HUES64 (cell line): Measurements from ENCODE around the gene FTCDNL1.

Experiments
- H3K27ac ChIP-seq: 2 replicates; pipeline ENCODE4 v1.7.0; 2013; ENCODE audit warnings: low read depth, low read length, inconsistent platforms
- H3K27me3 ChIP-seq: 2 replicates; pipeline ENCODE4 v1.6.1; 2013; ENCODE audit warnings: mild to moderate bottlenecking, low read length; ENCODE audit not compliant: insufficient read depth
- H3K36me3 ChIP-seq: 2 replicates; pipeline ENCODE4 v1.6.1; 2013; ENCODE audit warnings: mild to moderate bottlenecking, low read length; ENCODE audit not compliant: insufficient read depth
- H3K4me1 ChIP-seq: 2 replicates; pipeline ENCODE4 v1.6.1; 2013; ENCODE audit warnings: mild to moderate bottlenecking, low read length, moderate library complexity; ENCODE audit not compliant: insufficient read depth
- H3K4me3 ChIP-seq: 2 replicates; pipeline ENCODE4 v1.5.1; 2013; ENCODE audit warnings: mild to moderate bottlenecking, low read length, moderate library complexity
- H3K9ac ChIP-seq: 2 replicates; pipeline ENCODE4 v1.6.1; 2013; ENCODE audit warnings: mild to moderate bottlenecking, low read depth, low read length
- H3K9me3 ChIP-seq: 2 replicates; pipeline ENCODE4 v1.6.1; 2013; ENCODE audit warnings: low read depth, low read length; ENCODE audit not compliant: insufficient read depth
- WGBS: fragments of 150-250, 120-280 bp; methylation state at CpG from one replicate; pipeline ENCODE4 v1.1.7; 2013; ENCODE audit warnings: missing lambda C conversion rate; 5-methylcytosine and 5-hydroxymethylcytosine counted together

FTCDNL1 gene

GRCh38 chr2:199742884-199743283 lies 108.1 kb downstream of the FTCDNL1 start:
- Histone ChIP-seq H3K4me3 (no peak overlapping the region), H3K9me3 (no peaks in the 10 kb centered on the region), H3K27ac (no peak overlapping the region), H3K9ac (no peak overlapping the region), H3K27me3 (no peaks in the 10 kb centered on the region), H3K4me1 (peaks cover 29% of the 10 kb centered on the region), H3K36me3 (no peaks in the 10 kb centered on the region)
- WGBS, result 81% methylated on average over 2 of the region's 2 CpGs

- H3K27me3 ChIP-seq, result no peaks in the 10 kb centered on the region
- WGBS, result 59% methylated on average over 5 of the region's 5 CpGs
Observed at GRCh38 chr2:199740111-199740428, 110.9 kb downstream of the FTCDNL1 start.

DNA sequence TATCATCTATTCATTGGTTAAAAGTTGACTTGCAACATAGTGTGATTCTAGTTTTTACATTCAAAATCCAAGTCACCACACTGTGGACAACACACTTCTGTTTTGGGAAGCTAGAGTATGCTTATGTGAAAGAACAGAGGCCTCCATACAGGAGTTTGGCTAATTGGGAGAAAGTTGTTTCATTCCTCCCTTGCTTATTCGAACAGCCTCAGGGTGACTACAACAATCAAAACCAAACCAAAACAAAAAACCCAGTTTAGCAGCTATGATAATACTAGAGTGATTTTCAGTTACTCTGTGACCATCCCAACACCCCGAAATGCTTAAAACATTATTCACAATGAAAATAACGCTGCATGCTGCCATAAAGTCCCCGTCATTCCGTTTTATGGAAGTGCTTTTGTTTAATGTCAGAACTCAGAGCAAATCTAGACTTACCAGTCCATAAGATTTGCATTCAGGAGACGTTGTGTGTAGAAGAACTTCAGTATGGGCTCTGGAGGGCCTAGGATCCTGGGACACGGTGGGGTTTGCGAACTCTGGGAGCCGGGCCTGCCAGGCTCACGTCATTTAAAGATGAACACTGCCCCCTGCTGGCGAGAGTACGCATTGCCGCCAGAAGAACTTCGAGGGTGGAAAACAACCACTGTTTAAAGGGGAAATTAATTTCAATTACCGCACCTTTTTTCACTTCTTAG lies 111.4 kb downstream of the FTCDNL1 start:
- Histone ChIP-seq H3K4me1 (peaks cover 27% of the 10 kb centered on the region), H3K4me3 (no peak overlapping the region), H3K36me3 (no peaks in the 10 kb centered on the region), H3K27ac (no peak overlapping the region), H3K9me3 (no peaks in the 10 kb centered on the region), H3K9ac (no peak overlapping the region), H3K27me3 (no peaks in the 10 kb centered on the region)
- 36% methylated on average over 15 of the region's 15 CpGs for WGBS

More at GRCh38 chr2:199740111-199740428, 110.9 kb downstream of the FTCDNL1 start:
- H3K9me3 ChIP-seq, result no peaks in the 10 kb centered on the region
- H3K27ac ChIP-seq, result no peak overlapping the region
- H3K4me1 ChIP-seq, result peaks cover 29% of the 10 kb centered on the region
- no peak overlapping the region for H3K4me3 ChIP-seq
- H3K36me3 ChIP-seq, result no peaks in the 10 kb centered on the region
- H3K9ac ChIP-seq, result no peak overlapping the region

- H3K9ac ChIP-seq, result no peak overlapping the region
- no peaks in the 10 kb centered on the region for H3K36me3 ChIP-seq
- peaks cover 20% of the 10 kb centered on the region for H3K4me1 ChIP-seq
- no peak overlapping the region for H3K4me3 ChIP-seq
- no peaks in the 10 kb centered on the region for H3K9me3 ChIP-seq
- no peak overlapping the region for H3K27ac ChIP-seq
- no peaks in the 10 kb centered on the region for H3K27me3 ChIP-seq
- 93% methylated on average over 7 of the region's 7 CpGs for WGBS
Observed at GRCh38 chr2:199738727-199739412, 112.1 kb downstream of the FTCDNL1 start.

GRCh38 chr2:199734651-199735050 lies 116.3 kb downstream of the FTCDNL1 start:
- Histone ChIP-seq H3K4me1 (0 out of 2 replicates have a peak, but pooled peaks cover 1% of the 10 kb centered on the region), H3K27me3 (no peaks in the 10 kb centered on the region), H3K27ac (no peak overlapping the region), H3K9me3 (no peaks in the 10 kb centered on the region), H3K36me3 (no peaks in the 10 kb centered on the region), H3K4me3 (no peak overlapping the region), H3K9ac (no peak overlapping the region)
- 83% methylated on average over 1 of the region's 1 CpG for WGBS

DNA sequence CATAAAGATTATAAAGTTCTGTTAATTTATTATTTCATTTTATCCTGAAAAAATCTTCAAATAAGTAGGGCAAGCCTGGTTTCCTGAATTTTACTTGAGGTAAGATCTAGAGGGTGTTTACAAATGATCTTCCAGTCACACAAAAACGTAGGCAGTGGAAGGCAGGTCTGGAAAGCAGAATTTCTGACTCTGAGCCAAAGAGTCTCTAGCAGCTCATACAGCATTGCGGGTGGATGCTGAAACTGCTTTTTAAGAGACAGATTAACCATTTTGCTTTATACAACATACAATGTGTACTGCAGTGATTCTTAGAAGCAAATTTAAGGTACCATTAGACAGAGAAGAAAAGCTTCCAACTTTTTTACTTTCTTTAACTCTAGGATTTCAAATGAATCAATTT lies 117.0 kb downstream of the FTCDNL1 start:
- 83% methylated on average over 2 of the region's 2 CpGs for WGBS
- Histone ChIP-seq H3K9ac (no peak overlapping the region), H3K27ac (no peak overlapping the region), H3K36me3 (no peaks in the 10 kb centered on the region), H3K27me3 (no peaks in the 10 kb centered on the region), H3K4me3 (no peak overlapping the region), H3K9me3 (no peaks in the 10 kb centered on the region), H3K4me1 (no peaks in the 10 kb centered on the region)

GRCh38 chr2:199727801-199728200 lies 123.2 kb downstream of the FTCDNL1 start:
- Histone ChIP-seq H3K36me3 (no peaks in the 10 kb centered on the region), H3K4me1 (no peaks in the 10 kb centered on the region), H3K4me3 (no peak overlapping the region), H3K9me3 (no peaks in the 10 kb centered on the region), H3K27me3 (no peaks in the 10 kb centered on the region), H3K9ac (no peak overlapping the region), H3K27ac (no peak overlapping the region)
- 90% methylated on average over 2 of the region's 2 CpGs for WGBS

- Histone ChIP-seq H3K36me3 (no peaks in the 10 kb centered on the region), H3K4me3 (no peak overlapping the region), H3K27ac (no peak overlapping the region), H3K9me3 (no peaks in the 10 kb centered on the region), H3K4me1 (no peaks in the 10 kb centered on the region), H3K27me3 (no peaks in the 10 kb centered on the region), H3K9ac (no peak overlapping the region)
- WGBS, result 85% methylated on average over 1 of the region's 1 CpG
Observed at GRCh38 chr2:199727306-199727705, 123.7 kb downstream of the FTCDNL1 start.

GRCh38 chr2:199718074-199718473 lies 132.9 kb downstream of the FTCDNL1 start:
- H3K27me3 ChIP-seq, result no peaks in the 10 kb centered on the region
- H3K4me1 ChIP-seq, result no peaks in the 10 kb centered on the region
- no peaks in the 10 kb centered on the region for H3K9me3 ChIP-seq
- H3K27ac ChIP-seq, result no peak overlapping the region
- no peak overlapping the region for H3K9ac ChIP-seq
- H3K4me3 ChIP-seq, result no peak overlapping the region
- WGBS, result 98% methylated on average over 3 of the region's 4 CpGs
- H3K36me3 ChIP-seq, result no peaks in the 10 kb centered on the region

- no peaks in the 10 kb centered on the region for H3K36me3 ChIP-seq
- H3K9me3 ChIP-seq, result no peaks in the 10 kb centered on the region
- no peaks in the 10 kb centered on the region for H3K4me1 ChIP-seq
- H3K4me3 ChIP-seq, result no peak overlapping the region
- no peak overlapping the region for H3K9ac ChIP-seq
- H3K27me3 ChIP-seq, result no peaks in the 10 kb centered on the region
- no peak overlapping the region for H3K27ac ChIP-seq
Observed at GRCh38 chr2:199717587-199717907, 133.4 kb downstream of the FTCDNL1 start.

DNA sequence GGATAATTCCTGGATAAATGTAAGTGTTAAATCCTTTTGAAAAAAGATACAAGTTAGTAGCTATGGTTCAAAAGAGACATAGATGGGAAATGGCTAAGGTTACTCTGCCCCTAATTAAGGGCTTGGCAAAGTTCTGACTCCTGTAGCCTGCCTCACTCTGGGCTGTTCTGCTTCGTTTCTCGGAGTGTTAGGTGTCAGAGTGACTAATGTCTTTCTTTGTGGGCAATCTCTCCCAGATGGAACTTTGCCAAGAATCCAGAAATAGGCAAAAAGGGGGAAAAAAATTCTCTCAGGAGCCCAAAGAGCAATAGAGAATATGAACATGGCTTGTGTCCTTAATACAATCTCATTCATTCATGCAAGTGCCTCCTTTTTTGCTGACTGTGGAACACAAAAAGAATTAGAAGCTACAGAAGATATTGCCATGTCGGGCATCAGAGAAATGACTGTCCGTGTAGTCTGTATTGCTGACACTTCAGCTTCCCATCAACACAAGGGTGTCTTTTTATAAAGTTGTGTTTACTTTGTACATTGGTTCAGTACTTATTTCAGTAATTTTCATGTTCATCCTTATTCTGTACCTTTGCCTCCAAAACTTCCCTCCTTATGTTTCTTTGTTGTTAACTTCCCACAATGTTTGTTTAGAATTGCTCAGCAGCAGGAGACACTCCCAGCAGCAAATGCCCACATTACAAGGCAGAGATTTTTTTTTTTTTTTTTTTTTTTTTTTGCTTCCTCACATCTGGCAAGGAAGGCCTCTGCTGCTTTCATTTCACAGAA lies 134.0 kb downstream of the FTCDNL1 start:
- Histone ChIP-seq H3K4me1 (no peaks in the 10 kb centered on the region), H3K27me3 (no peaks in the 10 kb centered on the region), H3K27ac (no peak overlapping the region), H3K4me3 (no peak overlapping the region), H3K9ac (no peak overlapping the region), H3K9me3 (no peaks in the 10 kb centered on the region), H3K36me3 (no peaks in the 10 kb centered on the region)
- 77% methylated on average over 4 of the region's 4 CpGs for WGBS
